CD14-positive monocyte (primary cell): ENCODE measurements around the gene SLC5A5. TPM values are rescaled to one million over a fixed set of nuclear protein-coding genes. Genes with fewer than 3 reads are reported as not detected.

ENCODE experiments used
- DNase-seq, 3 donors: peaks; one replicate each; pipeline ENCODE4 v3.0.0-alpha.2; 2011 to 2022
- H2AFZ ChIP-seq: 2 replicates; pipeline ENCODE4 v1.6.0; 2012; ENCODE audit warnings: mild to moderate bottlenecking, low read depth, low read length, inconsistent platforms; ENCODE audit not compliant: insufficient read depth, poor library complexity, severe bottlenecking
- H3K27ac ChIP-seq, 2 donors: 1 replicate in 1 of 2; 2 replicates in 1 of 2; pipeline ENCODE4 v1.5.1; 2012 to 2013; ENCODE audit warnings: low read length in 2 of 2, control low read depth in 1 of 2, inconsistent platforms in 1 of 2, low read depth in 1 of 2, mild to moderate bottlenecking in 1 of 2
- H3K27me3 ChIP-seq, 2 donors: one replicate each; pipeline versions ENCODE4 v1.6.0 to v1.6.1; 2011 to 2013; ENCODE audit warnings: low read length in 2 of 2; ENCODE audit not compliant: control insufficient read depth in 2 of 2, insufficient read depth in 2 of 2
- H3K36me3 ChIP-seq, 2 donors: replicated peaks in 1 of 2; 1 replicate in 1 of 2; 2 replicates in 1 of 2; pipeline versions ENCODE4 v1.5.1 to v1.6.1; 2012 to 2013; ENCODE audit warnings: low read length in 2 of 2, control low read depth in 1 of 2, inconsistent platforms in 1 of 2, mild to moderate bottlenecking in 1 of 2; ENCODE audit not compliant: insufficient read depth in 2 of 2, control insufficient read depth in 1 of 2
- H3K4me1 ChIP-seq, 2 donors: 1 replicate in 1 of 2; 2 replicates in 1 of 2; pipeline versions ENCODE4 v1.5.1 to v1.6.1; 2012 to 2013; ENCODE audit warnings: low read length in 2 of 2, control low read depth in 1 of 2, inconsistent platforms in 1 of 2, mild to moderate bottlenecking in 1 of 2, moderate library complexity in 1 of 2; ENCODE audit not compliant: insufficient read depth in 2 of 2, control insufficient read depth in 1 of 2
- H3K4me2 ChIP-seq: replicated peaks from 2 replicates; pipeline ENCODE3; 2012; ENCODE audit warnings: low read length, moderate library complexity, mild to moderate bottlenecking; ENCODE audit not compliant: poor library complexity, severe bottlenecking; ENCODE audit errors: extremely low read depth
- H3K4me3 ChIP-seq, 3 experiments: fragments of 200-600 bp in 1 of 3; sonication (generic) in 1 of 3; replicated peaks in 1 of 3; 1 replicate in 2 of 3; 2 replicates in 1 of 3; pipeline ENCODE4 v1.5.1; 2011 to 2013; ENCODE audit warnings: low read length in 3 of 3, mild to moderate bottlenecking in 3 of 3, control low read depth in 2 of 3, low read depth in 2 of 3, inconsistent platforms in 1 of 3, moderate library complexity in 1 of 3
- H3K79me2 ChIP-seq: 2 replicates; pipeline ENCODE4 v1.6.0; 2012; ENCODE audit warnings: mild to moderate bottlenecking, control low read depth, inconsistent platforms, low read length, moderate library complexity; ENCODE audit not compliant: insufficient read depth
- H3K9ac ChIP-seq: 2 replicates; pipeline ENCODE4 v1.6.0; 2017; ENCODE audit warnings: low read length, mild to moderate bottlenecking; ENCODE audit not compliant: insufficient read depth, poor library complexity, severe bottlenecking
- H3K9me3 ChIP-seq, 2 donors: replicated peaks in 1 of 2; 1 replicate in 1 of 2; 2 replicates in 1 of 2; pipeline versions ENCODE4 v1.5.1 to v1.6.1; 2012 to 2013; ENCODE audit warnings: low read length in 2 of 2, control low read depth in 1 of 2; ENCODE audit not compliant: control insufficient read depth in 1 of 2, insufficient read depth in 1 of 2
- H4K20me1 ChIP-seq: 2 replicates; pipeline ENCODE4 v1.6.0; 2012; ENCODE audit warnings: mild to moderate bottlenecking, low read length, control low read depth, moderate library complexity; ENCODE audit not compliant: insufficient read depth
- H3K27ac Mint-ChIP-seq, 7 donors: one replicate each; pipeline ENCODE4 v1.8.0; 2020; ENCODE audit warnings: mild to moderate bottlenecking in 7 of 7, mixed read lengths in 7 of 7, moderate library complexity in 6 of 7, inconsistent platforms in 2 of 7
- H3K27me3 Mint-ChIP-seq, 3 donors: one replicate each; pipeline ENCODE4 v1.8.0; 2021 to 2022; ENCODE audit warnings: low read depth in 3 of 3, mild to moderate bottlenecking in 3 of 3, mixed read lengths in 3 of 3, moderate library complexity in 3 of 3, inconsistent platforms in 1 of 3
- H3K36me3 Mint-ChIP-seq, 2 donors: one replicate each; pipeline ENCODE4 v1.8.0; 2020; ENCODE audit warnings: mixed read lengths in 2 of 2, inconsistent platforms in 1 of 2, mild to moderate bottlenecking in 1 of 2
- H3K4me1 Mint-ChIP-seq: one replicate; pipeline ENCODE4 v1.8.0; 2020; ENCODE audit warnings: mild to moderate bottlenecking, mixed read lengths
- H3K4me3 Mint-ChIP-seq, 2 donors: one replicate each; pipeline ENCODE4 v1.8.0; 2020; ENCODE audit warnings: mild to moderate bottlenecking in 2 of 2, mixed read lengths in 2 of 2, moderate library complexity in 1 of 2
- H3K9me3 Mint-ChIP-seq, 7 donors: one replicate each; pipeline ENCODE4 v1.8.0; 2020 to 2022; ENCODE audit warnings: mixed read lengths in 7 of 7, mild to moderate bottlenecking in 6 of 7, moderate library complexity in 6 of 7, inconsistent platforms in 2 of 7
- CTCF ChIP-seq: fragments of 200-600 bp; IDR thresholded peaks from one replicate; pipeline ENCODE4 v1.8.0; 2022; ENCODE audit warnings: antibody characterized with exemption, mild to moderate bottlenecking
- WGBS: methylation state at CpG from one replicate; pipeline ENCODE4 v1.1.5; 2013; ENCODE audit warnings: missing lambda C conversion rate; ENCODE audit not compliant: insufficient coverage; 5-methylcytosine and 5-hydroxymethylcytosine counted together
- intact Hi-C, 2 donors: fragments of 100-400 bp; cut with micrococcal nuclease; formaldehyde crosslinking; loops; one replicate each; pipeline versions ENCODE4 v1.15.0 to v1.15.1; 2023
- polyA plus RNA-seq, 3 donors: library from polyadenylated mRNA; depleted of rRNA in 1 of 3; unstranded in 2 of 3; stranded (reverse) in 1 of 3; fragments of 300-500 nt in 2 of 3; fragments of >200 nt in 1 of 3; fragmentation: Illumina TruSeq in 2 of 3; gene quantifications; 1 replicate in 2 of 3; 2 replicates in 1 of 3; pipeline ENCODE4 v1.2.3, GENCODE V29; 2012 to 2021

The SLC5A5 gene
- polyA plus RNA-seq, 3 donors = 0.03 TPM; not detected in 2

GRCh38 chr19:17908244-17908643 lies 36.5 kb downstream of the SLC5A5 start:
- no peak overlapping the region for H3K4me2 ChIP-seq
- no peak overlapping the region for H3K9ac ChIP-seq
- no peaks in the 10 kb centered on the region for H3K27me3 ChIP-seq
- H3K4me3 Mint-ChIP-seq = no peak overlapping the region
- no peak for DNase-seq
- H3K79me2 ChIP-seq = no peaks in the 10 kb centered on the region
- no CpG with 5 or more reads among the region's 3 CpGs for WGBS
- no peak overlapping the region for H3K27ac Mint-ChIP-seq
- H3K27me3 Mint-ChIP-seq = peaks cover 0 to 13% (median 8%) of the 10 kb centered on the region in 3 donors
- no peaks in the 10 kb centered on the region for H3K4me1 ChIP-seq
- intact Hi-C loops = no loop called here
- H3K4me1 Mint-ChIP-seq = no peaks in the 10 kb centered on the region
- H3K9me3 Mint-ChIP-seq = peaks cover 8 to 33% (median 22%) of the 10 kb centered on the region in 7 donors
- no peaks in the 10 kb centered on the region for H3K36me3 Mint-ChIP-seq
- H3K36me3 ChIP-seq = no peaks in the 10 kb centered on the region
- H3K27ac ChIP-seq = no peak overlapping the region
- no peaks in the 10 kb centered on the region for H4K20me1 ChIP-seq
- H3K9me3 ChIP-seq = peaks cover 13 to 25% of the 10 kb centered on the region in 2 donors
- no peak overlapping the region for H2AFZ ChIP-seq
- no peak overlapping the region for H3K4me3 ChIP-seq
- TF ChIP-seq CTCF = no peak

GRCh38 chr19:17909003-17909732 lies 37.4 kb downstream of the SLC5A5 start:
- Mint-ChIP-seq H3K36me3 (no peaks in the 10 kb centered on the region), H3K9me3 (peaks cover 13 to 42% (median 31%) of the 10 kb centered on the region in 7 donors), H3K4me1 (no peaks in the 10 kb centered on the region), H3K27ac (peak overlapping the region in 2 of 7 donors; percentile 52 to 80), H3K4me3 (no peak overlapping the region), H3K27me3 (peaks cover 0 to 15% (median 6%) of the 10 kb centered on the region in 3 donors)
- Histone ChIP-seq H4K20me1 (no peaks in the 10 kb centered on the region), H3K27me3 (no peaks in the 10 kb centered on the region), H3K79me2 (no peaks in the 10 kb centered on the region), H3K4me1 (no peaks in the 10 kb centered on the region), H3K36me3 (no peaks in the 10 kb centered on the region), H3K4me2 (no peak overlapping the region), H3K4me3 (no peak overlapping the region), H3K9me3 (peaks cover 21 to 34% of the 10 kb centered on the region in 2 donors), H2AFZ (no peak overlapping the region), H3K9ac (no peak overlapping the region), H3K27ac (no peak overlapping the region)
- intact Hi-C loops = no loop called here
- WGBS = 72% methylated on average over 5 of the region's 7 CpGs
- no peak for TF ChIP-seq CTCF
- DNase-seq = no peak
